WERI-Rb-1 (cell line): ENCODE data around the gene GRIK4.

Experiments used
- DNase-seq: peaks from one replicate; pipeline ENCODE4 v3.0.0-alpha.2; 2020
- H3K27ac ChIP-seq: fragments of 250-450 bp; sonication (Bioruptor Pico); 2 replicates; pipeline ENCODE4 v1.5.1; 2020; ENCODE audit warnings: mild to moderate bottlenecking, moderate library complexity
- H3K27me3 ChIP-seq: fragments of 250-450 bp; sonication (Bioruptor Pico); 2 replicates; pipeline ENCODE4 v1.5.1; 2021; ENCODE audit warnings: mild to moderate bottlenecking, low read depth, moderate library complexity; ENCODE audit not compliant: insufficient read depth, severe bottlenecking
- H3K36me3 ChIP-seq: fragments of 250-450 bp; sonication (Bioruptor Pico); 2 replicates; pipeline ENCODE4 v1.5.1; 2020; ENCODE audit warnings: mild to moderate bottlenecking, moderate library complexity
- H3K4me3 ChIP-seq: 2 replicates; pipeline ENCODE4 v1.5.1; 2011; ENCODE audit warnings: low read depth, mild to moderate bottlenecking, control low read depth, low read length
- H3K9me3 ChIP-seq: fragments of 250-450 bp; sonication (Bioruptor Pico); 2 replicates; pipeline ENCODE4 v1.5.1; 2021; ENCODE audit warnings: mild to moderate bottlenecking, moderate library complexity; ENCODE audit not compliant: severe bottlenecking
- CTCF ChIP-seq: IDR thresholded peaks from 2 replicates; pipeline ENCODE4 v1.5.1; 2011; ENCODE audit warnings: low read depth, mild to moderate bottlenecking, control low read depth, inconsistent platforms, low read length

Gene GRIK4

DNA sequence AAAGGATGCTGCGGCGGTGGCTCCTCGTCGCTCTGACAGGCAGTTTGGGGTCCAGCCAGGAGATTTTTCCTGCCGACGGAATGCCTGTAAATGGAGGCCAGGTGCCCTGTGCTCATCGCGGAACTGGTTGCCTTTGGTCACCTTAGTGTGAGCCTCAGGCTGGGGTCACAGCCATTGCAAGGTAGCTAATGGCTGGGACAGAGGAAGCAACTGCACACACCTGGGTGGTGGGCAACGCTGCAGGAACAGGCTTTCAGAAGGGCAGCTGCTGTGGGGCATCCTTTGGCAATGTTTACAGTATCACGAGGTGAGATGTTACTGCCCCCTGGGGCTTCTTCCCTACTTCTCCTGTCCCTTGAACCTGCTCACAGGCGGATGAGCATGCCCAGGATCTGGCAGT, 205.5 kb downstream of the GRIK4 start:
- Histone ChIP-seq H3K27me3 (no peaks in the 10 kb centered on the region), H3K36me3 (no peaks in the 10 kb centered on the region), H3K9me3 (no peaks in the 10 kb centered on the region), H3K4me3 (no peak overlapping the region), H3K27ac (no peak overlapping the region)
- TF ChIP-seq CTCF: no peak
- DNase-seq: no peak

- no peak overlapping the region for H3K27ac ChIP-seq
- no peak overlapping the region for H3K4me3 ChIP-seq
- DNase-seq: no peak
- no peak for TF ChIP-seq CTCF
- no peaks in the 10 kb centered on the region for H3K9me3 ChIP-seq
- no peaks in the 10 kb centered on the region for H3K36me3 ChIP-seq
- H3K27me3 ChIP-seq: no peaks in the 10 kb centered on the region
These were observed 206.1 kb downstream of the GRIK4 start for GRCh38 chr11:120717623-120718022.

DNA sequence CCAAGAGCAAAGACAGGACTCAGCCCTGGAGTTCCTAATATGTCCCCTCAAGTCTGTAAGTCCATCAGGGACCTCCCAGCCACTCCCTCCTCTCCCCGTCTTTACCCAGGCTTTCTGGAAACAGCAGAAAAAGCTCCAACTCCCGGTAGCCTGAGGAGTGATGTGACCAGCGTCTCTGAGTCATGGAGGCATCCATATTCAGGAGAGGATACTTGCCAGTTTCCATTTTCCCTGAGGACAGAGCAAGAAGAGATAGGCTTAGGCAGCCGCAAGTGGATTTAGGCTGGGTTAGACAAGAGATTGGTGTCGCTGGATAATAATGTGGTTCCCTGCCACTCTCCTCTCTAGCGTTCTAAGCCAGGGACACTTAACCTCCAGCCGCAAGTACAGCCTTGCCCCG, 206.6 kb downstream of the GRIK4 start:
- DNase-seq: no peak
- Histone ChIP-seq H3K27ac (no peak overlapping the region), H3K9me3 (no peaks in the 10 kb centered on the region), H3K36me3 (no peaks in the 10 kb centered on the region), H3K4me3 (no peak overlapping the region), H3K27me3 (no peaks in the 10 kb centered on the region)
- no peak for TF ChIP-seq CTCF

DNA sequence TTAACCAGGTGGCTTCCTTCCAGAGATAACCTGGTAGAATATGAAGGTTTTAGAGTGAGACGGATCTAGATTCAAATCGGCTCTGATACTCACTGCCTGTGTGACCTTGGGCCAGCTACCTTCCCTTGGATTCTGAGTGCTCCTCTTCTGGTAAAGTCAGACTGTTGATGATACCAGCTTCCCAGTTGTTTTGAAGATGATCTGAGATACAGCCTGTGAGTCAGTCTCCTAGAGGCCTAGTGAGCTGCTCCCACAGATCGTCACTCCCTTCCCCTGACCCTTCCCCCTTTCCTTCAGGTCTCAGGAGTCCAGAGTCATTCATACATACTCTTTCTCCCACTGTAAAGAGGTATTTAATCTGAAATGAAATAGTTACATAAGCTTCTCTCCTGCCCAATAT, 207.8 kb downstream of the GRIK4 start:
- TF ChIP-seq CTCF: no peak
- Histone ChIP-seq H3K4me3 (no peak overlapping the region), H3K27me3 (no peaks in the 10 kb centered on the region), H3K27ac (no peak overlapping the region), H3K36me3 (no peaks in the 10 kb centered on the region), H3K9me3 (no peaks in the 10 kb centered on the region)
- DNase-seq: no peak

- no peaks in the 10 kb centered on the region for H3K9me3 ChIP-seq
- H3K36me3 ChIP-seq: no peaks in the 10 kb centered on the region
- no peak for DNase-seq
- no peaks in the 10 kb centered on the region for H3K27me3 ChIP-seq
- no peak overlapping the region for H3K27ac ChIP-seq
- TF ChIP-seq CTCF: no peak
- H3K4me3 ChIP-seq: no peak overlapping the region
These were observed 209.2 kb downstream of the GRIK4 start for GRCh38 chr11:120720760-120721159.

GRCh38 chr11:120722524-120722923, 211.0 kb downstream of the GRIK4 start:
- Histone ChIP-seq H3K27ac (no peak overlapping the region), H3K4me3 (no peak overlapping the region), H3K36me3 (no peaks in the 10 kb centered on the region), H3K9me3 (no peaks in the 10 kb centered on the region), H3K27me3 (no peaks in the 10 kb centered on the region)
- no peak for TF ChIP-seq CTCF
- DNase-seq: no peak
